Stimulated activated effector memory CD8-positive, alpha-beta T cell treated with anti-CD3 and anti-CD28 coated beads, Interleukin-12 subunit alpha, Interleukin-12 subunit beta, amount 100 ng/mL, for 72 hours (primary cell): ENCODE measurements around the gene TPK1.
"Not testable (repeated sequence)": the region's sequence is repeated elsewhere in the genome, so short reads cannot be mapped to it uniquely, and the experiment has no call there.

Experiments
- ATAC-seq: fragments of 150-1000 bp; cut with Tn5 transposase; 2 replicates; pipeline ENCODE4 v1.10.0; 2021
- DNase-seq, 2 donors: peaks; one replicate each; pipeline ENCODE4 v3.0.0; 2021 to 2022; ENCODE audit warnings: low spot score in 2 of 2
- H3K27ac Mint-ChIP-seq: one replicate; pipeline ENCODE4 v1.8.0; 2022; ENCODE audit warnings: mild to moderate bottlenecking, mixed read lengths
- H3K36me3 Mint-ChIP-seq: one replicate; pipeline ENCODE4 v1.8.0; 2022; ENCODE audit warnings: mild to moderate bottlenecking, mixed read lengths
- H3K4me1 Mint-ChIP-seq: one replicate; pipeline ENCODE4 v1.8.0; 2022; ENCODE audit warnings: mixed read lengths
- H3K4me3 Mint-ChIP-seq: one replicate; pipeline ENCODE4 v1.8.0; 2022; ENCODE audit warnings: mild to moderate bottlenecking, mixed read lengths
- H3K9me3 Mint-ChIP-seq: one replicate; pipeline ENCODE4 v1.8.0; 2022; ENCODE audit warnings: mixed read lengths

TPK1 gene

DNA sequence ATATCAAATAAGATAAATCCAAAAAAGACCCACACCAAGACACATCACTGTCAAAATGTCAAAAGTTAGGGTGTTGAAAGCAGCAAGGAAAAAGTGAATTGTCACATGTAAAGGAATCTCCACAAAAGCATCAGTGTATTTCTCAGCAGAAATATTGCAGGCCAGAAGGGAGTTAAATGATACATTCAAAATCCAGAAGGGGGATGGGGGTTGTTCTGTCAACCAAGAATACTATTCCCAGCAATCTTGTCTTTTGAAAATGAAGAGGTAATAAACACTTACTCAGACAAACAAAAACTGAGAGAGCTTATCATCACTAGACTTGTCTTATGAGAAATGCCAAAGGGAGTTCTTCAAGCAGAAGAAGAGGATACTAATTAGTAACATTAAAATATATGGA lies 241.3 kb downstream of the TPK1 start:
- Mint-ChIP-seq H3K4me3 (no peak overlapping the region), H3K36me3 (no peaks in the 10 kb centered on the region), H3K27ac (no peak overlapping the region), H3K9me3 (peaks cover 16% of the 10 kb centered on the region), H3K4me1 (no peaks in the 10 kb centered on the region)
- ATAC-seq (no peak), DNase-seq (no peak)

- no peak overlapping the region for H3K27ac Mint-ChIP-seq
- ATAC-seq: no peak
- no peak for DNase-seq
- H3K36me3 Mint-ChIP-seq: no peaks in the 10 kb centered on the region
- H3K4me3 Mint-ChIP-seq: no peak overlapping the region
- H3K9me3 Mint-ChIP-seq: no peaks in the 10 kb centered on the region
- no peaks in the 10 kb centered on the region for H3K4me1 Mint-ChIP-seq
Observed at GRCh38 chr7:144588559-144589051, 247.2 kb downstream of the TPK1 start.

DNA sequence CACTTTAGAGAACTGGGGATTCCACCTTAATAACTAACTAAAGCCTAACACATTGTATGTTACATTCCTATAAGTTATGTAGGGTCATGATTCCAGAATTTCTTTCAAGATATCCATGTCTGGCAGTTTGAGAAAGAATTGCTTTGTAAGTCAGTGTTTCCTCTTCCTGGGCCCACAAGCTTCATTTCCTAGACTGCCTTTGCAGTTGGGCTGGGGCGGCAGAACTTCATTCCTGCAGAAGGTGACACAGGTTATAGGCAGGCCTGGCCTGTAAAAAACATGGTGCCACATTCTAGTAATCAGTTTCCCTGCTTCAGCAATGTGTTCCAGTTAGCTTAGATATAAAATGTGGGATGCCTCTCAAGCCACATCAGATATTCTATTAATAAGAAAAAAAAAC lies 248.2 kb downstream of the TPK1 start:
- H3K4me1 Mint-ChIP-seq: no peaks in the 10 kb centered on the region
- ATAC-seq (no peak), DNase-seq (no peak)
- H3K9me3 Mint-ChIP-seq: no peaks in the 10 kb centered on the region
- H3K4me3 Mint-ChIP-seq: no peak overlapping the region
- H3K27ac Mint-ChIP-seq: no peak overlapping the region
- no peaks in the 10 kb centered on the region for H3K36me3 Mint-ChIP-seq

- Mint-ChIP-seq H3K4me3 (no peak overlapping the region), H3K4me1 (no peaks in the 10 kb centered on the region), H3K27ac (no peak overlapping the region), H3K9me3 (no peaks in the 10 kb centered on the region), H3K36me3 (no peaks in the 10 kb centered on the region)
- no peak for ATAC-seq
- DNase-seq: no peak
Observed at GRCh38 chr7:144584726-144585125, 251.1 kb downstream of the TPK1 start.

- no peak overlapping the region for H3K27ac Mint-ChIP-seq
- H3K9me3 Mint-ChIP-seq: no peaks in the 10 kb centered on the region
Observed at GRCh38 chr7:144579687-144580086, 256.2 kb downstream of the TPK1 start.

GRCh38 chr7:144575456-144575855 lies 260.4 kb downstream of the TPK1 start:
- H3K4me1 Mint-ChIP-seq: no peaks in the 10 kb centered on the region
- H3K27ac Mint-ChIP-seq: no peak overlapping the region
- H3K4me3 Mint-ChIP-seq: no peak overlapping the region
- ATAC-seq (no peak), DNase-seq (no peak)
- H3K36me3 Mint-ChIP-seq: no peaks in the 10 kb centered on the region
- peaks cover 3% of the 10 kb centered on the region for H3K9me3 Mint-ChIP-seq

More at GRCh38 chr7:144579687-144580086, 256.2 kb downstream of the TPK1 start:
- Mint-ChIP-seq H3K4me1 (no peaks in the 10 kb centered on the region), H3K36me3 (no peaks in the 10 kb centered on the region), H3K4me3 (no peak overlapping the region)
- no peak for DNase-seq
- ATAC-seq: no peak

- ATAC-seq, H3K9me3 Mint-ChIP-seq, H3K36me3 Mint-ChIP-seq, DNase-seq, H3K27ac Mint-ChIP-seq, H3K4me3 Mint-ChIP-seq, H3K4me1 Mint-ChIP-seq: not testable (repeated sequence)
Observed at GRCh38 chr7:144574753-144575152, 261.1 kb downstream of the TPK1 start.

DNA sequence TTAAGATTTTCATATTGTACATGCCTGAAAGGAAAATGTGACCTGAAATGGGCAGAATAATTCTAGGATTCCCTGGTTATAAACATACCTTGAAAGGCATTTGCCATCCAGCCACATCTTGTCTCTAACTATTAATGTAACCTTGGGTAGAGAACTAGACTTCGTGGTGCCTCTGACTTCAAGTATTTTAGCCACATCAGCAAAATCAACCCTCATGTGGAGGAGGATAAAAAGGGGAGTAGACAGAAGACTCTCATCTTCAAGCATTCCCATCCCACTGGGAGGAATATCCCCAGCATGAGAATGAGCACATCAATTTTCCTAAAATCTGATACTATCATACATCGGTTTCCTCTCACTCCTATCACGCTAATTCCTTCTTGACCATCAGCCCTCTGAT lies 267.6 kb downstream of the TPK1 start:
- DNase-seq (no peak), ATAC-seq (no peak)
- Mint-ChIP-seq H3K9me3 (no peaks in the 10 kb centered on the region), H3K27ac (no peak overlapping the region), H3K4me3 (no peak overlapping the region), H3K4me1 (no peaks in the 10 kb centered on the region), H3K36me3 (no peaks in the 10 kb centered on the region)

DNA sequence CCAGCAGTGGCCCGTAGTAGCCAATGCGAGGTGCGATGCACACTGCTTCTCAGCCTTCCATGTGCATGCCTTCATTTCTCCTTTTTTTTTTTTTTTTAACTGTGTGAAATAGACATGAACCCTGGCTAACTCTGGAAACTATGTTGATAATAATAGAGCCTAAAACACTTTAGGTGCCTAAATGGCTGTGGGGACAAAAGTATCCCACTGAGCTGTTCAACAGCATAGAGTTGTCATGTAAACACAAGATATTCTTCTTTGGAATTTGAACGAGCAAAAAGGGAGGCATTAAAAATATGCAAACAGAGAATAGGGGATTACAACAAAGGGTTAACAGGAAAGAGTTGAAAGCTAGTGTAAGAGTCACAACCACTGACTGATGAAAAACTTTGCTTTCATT lies 270.3 kb downstream of the TPK1 start:
- no peaks in the 10 kb centered on the region for H3K36me3 Mint-ChIP-seq
- H3K4me1 Mint-ChIP-seq: no peaks in the 10 kb centered on the region
- no peak overlapping the region for H3K4me3 Mint-ChIP-seq
- ATAC-seq (no peak), DNase-seq (no peak)
- H3K27ac Mint-ChIP-seq: no peak overlapping the region
- H3K9me3 Mint-ChIP-seq: no peaks in the 10 kb centered on the region

GRCh38 chr7:144549861-144550260 lies 286.0 kb downstream of the TPK1 start:
- no peak for DNase-seq
- no peaks in the 10 kb centered on the region for H3K9me3 Mint-ChIP-seq
- H3K36me3 Mint-ChIP-seq: no peaks in the 10 kb centered on the region
- no peak overlapping the region for H3K27ac Mint-ChIP-seq
- no peak overlapping the region for H3K4me3 Mint-ChIP-seq
- ATAC-seq: no peak
- no peaks in the 10 kb centered on the region for H3K4me1 Mint-ChIP-seq

DNA sequence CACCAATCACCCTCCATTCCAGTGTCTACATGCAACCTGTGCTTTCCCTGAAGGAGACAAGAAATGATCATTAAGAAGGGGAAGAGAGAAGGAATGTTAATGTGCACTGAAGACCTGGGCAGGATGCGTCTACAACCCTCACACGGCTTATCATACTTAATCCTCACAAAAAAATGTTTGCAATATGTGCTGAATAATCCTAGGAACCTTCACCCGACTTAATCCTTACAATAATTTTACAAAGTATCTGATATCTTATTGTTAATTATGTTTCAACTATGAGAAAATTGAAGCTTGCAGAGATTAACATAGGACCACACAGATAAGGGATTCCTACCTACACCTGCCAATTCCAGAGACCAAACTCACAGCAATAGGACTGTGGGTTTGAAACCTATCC lies 287.3 kb downstream of the TPK1 start:
- Mint-ChIP-seq H3K4me1 (no peaks in the 10 kb centered on the region), H3K9me3 (no peaks in the 10 kb centered on the region), H3K27ac (no peak overlapping the region), H3K36me3 (no peaks in the 10 kb centered on the region), H3K4me3 (no peak overlapping the region)
- no peak for ATAC-seq
- no peak for DNase-seq

DNA sequence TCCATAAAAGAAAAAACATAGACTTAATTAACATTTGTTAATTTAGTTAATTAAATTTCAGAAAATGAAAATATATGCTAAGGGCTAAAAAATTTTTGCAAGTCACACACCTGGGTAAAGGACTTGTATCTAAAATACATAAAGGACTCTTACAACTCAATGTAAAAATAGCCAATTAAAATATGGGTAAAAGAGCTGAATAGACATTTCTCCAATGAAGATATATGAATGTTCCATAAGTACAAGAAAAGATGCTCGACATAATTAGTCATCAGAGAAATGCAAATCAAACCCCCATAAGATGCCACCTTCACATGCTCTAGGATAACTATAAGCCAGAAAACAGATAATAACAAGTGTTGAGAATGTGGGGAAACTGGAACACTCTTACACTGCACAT lies 288.0 kb downstream of the TPK1 start:
- Mint-ChIP-seq H3K4me1 (no peaks in the 10 kb centered on the region), H3K36me3 (no peaks in the 10 kb centered on the region), H3K27ac (no peak overlapping the region), H3K9me3 (no peaks in the 10 kb centered on the region), H3K4me3 (no peak overlapping the region)
- DNase-seq (no peak), ATAC-seq (no peak)

- DNase-seq (no peak), ATAC-seq (no peak)
- Mint-ChIP-seq H3K4me3 (no peak overlapping the region), H3K36me3 (no peaks in the 10 kb centered on the region), H3K9me3 (no peaks in the 10 kb centered on the region), H3K27ac (no peak overlapping the region), H3K4me1 (no peaks in the 10 kb centered on the region)
Observed at GRCh38 chr7:144546782-144547181, 289.1 kb downstream of the TPK1 start.

DNA sequence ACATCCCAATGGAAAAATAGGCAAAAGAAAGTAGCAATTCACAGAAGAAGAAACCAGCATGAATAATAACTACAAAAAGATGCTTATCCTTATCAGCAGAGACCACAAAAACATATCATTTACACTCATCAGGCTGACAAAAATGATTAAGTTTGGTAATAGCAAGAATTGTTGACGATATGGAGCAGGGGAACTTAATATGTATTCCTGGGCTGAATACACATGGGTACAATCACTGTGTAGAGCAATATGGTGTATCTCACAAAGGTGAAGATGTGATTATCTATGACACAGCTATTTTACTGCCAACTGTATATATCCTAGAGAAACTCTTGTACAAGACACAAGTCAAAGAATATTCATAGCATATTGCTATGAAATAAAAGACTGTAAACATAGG lies 290.5 kb downstream of the TPK1 start:
- Mint-ChIP-seq H3K27ac (no peak overlapping the region), H3K9me3 (no peaks in the 10 kb centered on the region), H3K36me3 (no peaks in the 10 kb centered on the region), H3K4me1 (no peaks in the 10 kb centered on the region), H3K4me3 (no peak overlapping the region)
- no peak for ATAC-seq
- DNase-seq: no peak

DNA sequence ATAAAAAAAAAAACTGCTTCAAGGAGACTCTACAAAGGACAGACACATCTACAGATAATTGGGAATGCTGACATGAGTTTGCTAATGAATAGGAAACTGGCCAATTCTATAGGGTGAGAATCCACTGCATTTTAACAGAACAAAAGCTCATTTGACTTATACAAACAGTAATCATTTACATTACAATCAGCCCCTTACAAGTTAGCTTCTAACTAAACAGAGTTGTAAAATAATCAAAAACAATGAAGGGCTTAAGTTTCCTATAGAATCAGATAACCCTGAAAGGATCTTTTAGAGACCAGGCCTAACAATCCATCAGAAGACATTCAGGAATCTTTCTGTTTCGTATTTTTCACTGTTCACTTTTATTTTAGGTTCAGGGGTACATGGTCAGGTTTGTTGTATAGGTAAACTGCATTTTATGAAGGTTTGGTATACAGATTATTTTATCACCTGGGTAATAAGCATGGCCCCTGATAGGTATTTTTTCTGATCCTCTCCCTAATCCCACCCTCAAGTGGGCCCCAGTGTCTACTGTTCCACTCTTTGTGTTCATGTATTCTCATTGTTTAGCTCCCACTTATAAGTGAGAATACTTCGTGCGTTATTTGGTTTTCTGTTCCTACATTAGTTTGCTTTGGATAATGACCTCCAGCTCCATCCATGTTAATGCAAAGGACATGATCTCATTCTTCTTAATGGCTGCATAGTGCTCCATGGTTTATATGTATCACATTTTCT lies 301.0 kb downstream of the TPK1 start:
- Mint-ChIP-seq H3K27ac (no peak overlapping the region), H3K36me3 (no peaks in the 10 kb centered on the region), H3K4me1 (no peaks in the 10 kb centered on the region), H3K9me3 (no peaks in the 10 kb centered on the region), H3K4me3 (no peak overlapping the region)
- no peak for ATAC-seq
- no peak for DNase-seq

DNA sequence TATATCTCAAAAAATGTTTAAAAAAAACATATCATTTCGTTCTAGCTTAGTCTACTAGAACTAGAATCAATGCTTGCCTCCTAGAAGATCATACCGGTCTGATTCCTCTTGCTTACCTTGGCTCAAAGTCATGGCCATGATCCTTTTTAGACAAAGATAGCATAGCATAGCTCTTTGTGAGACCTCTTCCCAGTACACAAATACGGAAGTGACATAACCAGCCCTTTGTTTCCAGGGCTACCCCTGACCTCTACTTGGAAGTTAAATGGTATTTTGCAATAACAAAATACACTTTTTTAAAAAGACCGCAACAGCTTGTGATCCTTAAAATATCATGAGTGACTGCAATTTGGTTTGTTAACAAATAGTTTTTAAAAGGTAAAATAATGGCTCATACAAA lies 301.7 kb downstream of the TPK1 start:
- H3K27ac Mint-ChIP-seq: no peak overlapping the region
- ATAC-seq: no peak
- H3K4me3 Mint-ChIP-seq: no peak overlapping the region
- DNase-seq: no peak
- no peaks in the 10 kb centered on the region for H3K36me3 Mint-ChIP-seq
- no peaks in the 10 kb centered on the region for H3K9me3 Mint-ChIP-seq
- H3K4me1 Mint-ChIP-seq: no peaks in the 10 kb centered on the region

GRCh38 chr7:144531181-144531580 lies 304.7 kb downstream of the TPK1 start:
- H3K9me3 Mint-ChIP-seq: no peaks in the 10 kb centered on the region
- no peaks in the 10 kb centered on the region for H3K4me1 Mint-ChIP-seq
- no peak for ATAC-seq
- no peak overlapping the region for H3K4me3 Mint-ChIP-seq
- H3K36me3 Mint-ChIP-seq: no peaks in the 10 kb centered on the region
- H3K27ac Mint-ChIP-seq: no peak overlapping the region
- DNase-seq: no peak
